Smooth muscle cell (in vitro differentiated cells): ENCODE data around the gene TBC1D4. TPM values are rescaled to one million over a fixed set of nuclear protein-coding genes. Genes with fewer than 3 reads are reported as not detected.

Experiments
- DNase-seq: peaks from one replicate; lab custom pipeline; 2025; ENCODE audit not compliant: unreplicated experiment; lab: John Stamatoyannopoulos, UW
- H2AFZ ChIP-seq: fragments of 200-600 bp; sonication (generic); 2 replicates; pipeline ENCODE4 v1.6.0; 2016; ENCODE audit warnings: antibody characterized with exemption, low read depth, mild to moderate bottlenecking
- H3F3A ChIP-seq: fragments of 200-600 bp; sonication (generic); 2 replicates; pipeline ENCODE4 v1.6.0; 2017; ENCODE audit warnings: antibody characterized with exemption, low read depth
- H3K27ac ChIP-seq: fragments of 200-600 bp; sonication (generic); 2 replicates; pipeline ENCODE4 v1.5.1; 2016; ENCODE audit warnings: low read depth, mild to moderate bottlenecking
- H3K27me3 ChIP-seq: fragments of 200-600 bp; sonication (generic); 2 replicates; pipeline ENCODE4 v1.6.1; 2016; ENCODE audit warnings: low read depth, mild to moderate bottlenecking
- H3K36me3 ChIP-seq: fragments of 200-600 bp; sonication (generic); 2 replicates; pipeline ENCODE4 v1.5.1; 2016; ENCODE audit warnings: low read depth
- H3K4me1 ChIP-seq: fragments of 200-600 bp; sonication (generic); 2 replicates; pipeline ENCODE4 v1.5.1; 2016; ENCODE audit warnings: low read depth
- H3K4me2 ChIP-seq: fragments of 200-600 bp; sonication (generic); 2 replicates; pipeline ENCODE4 v1.6.0; 2016; ENCODE audit warnings: mild to moderate bottlenecking
- H3K4me3 ChIP-seq: fragments of 200-600 bp; sonication (generic); 2 replicates; pipeline ENCODE4 v1.5.1; 2016; ENCODE audit warnings: mild to moderate bottlenecking
- H3K79me2 ChIP-seq: fragments of 200-600 bp; sonication (generic); 2 replicates; pipeline ENCODE4 v1.6.0; 2016; ENCODE audit warnings: low read depth, mild to moderate bottlenecking
- H3K9ac ChIP-seq: fragments of 200-600 bp; sonication (generic); 2 replicates; pipeline ENCODE4 v1.6.0; 2016; ENCODE audit warnings: low read depth
- H3K9me3 ChIP-seq: fragments of 200-600 bp; sonication (generic); replicated peaks from 2 replicates; pipeline ENCODE4 v1.5.1; 2016; ENCODE audit warnings: low read depth
- H4K20me1 ChIP-seq: fragments of 200-600 bp; sonication (generic); 2 replicates; pipeline ENCODE4 v1.6.0; 2016; ENCODE audit warnings: low read depth
- WGBS: methylation state at CpG from one replicate; pipeline ENCODE4 v1.1.7; 2016; ENCODE audit warnings: low lambda C conversion rate; 5-methylcytosine and 5-hydroxymethylcytosine counted together
- polyA plus RNA-seq: library from polyadenylated mRNA; unstranded; fragments of >200 nt; fragmentation: Nextera tagmentation; extraction: Ambion mirVana; gene quantifications from 2 replicates; pipeline ENCODE4 v1.2.1, GENCODE V29; 2016
- total RNA-seq: library from RNA; depleted of rRNA; stranded (reverse); fragments of >200 nt; gene quantifications from 2 replicates; pipeline ENCODE4 v1.2.3, GENCODE V29; 2014
- TF ChIP-seq, protein P1 (sequence below): fragments of 200-600 bp; sonication (generic); IDR thresholded peaks from 2 replicates; pipeline ENCODE4 v1.5.1; 2017; ENCODE audit warnings: borderline replicate concordance, mild to moderate bottlenecking, antibody characterized with exemption; ENCODE audit not compliant: insufficient read depth, poor library complexity, severe bottlenecking

The TBC1D4 gene
- total and polyA plus RNA-seq, 2 experiments from 2014 or later, result 7.7 to 21.9 TPM

DNA sequence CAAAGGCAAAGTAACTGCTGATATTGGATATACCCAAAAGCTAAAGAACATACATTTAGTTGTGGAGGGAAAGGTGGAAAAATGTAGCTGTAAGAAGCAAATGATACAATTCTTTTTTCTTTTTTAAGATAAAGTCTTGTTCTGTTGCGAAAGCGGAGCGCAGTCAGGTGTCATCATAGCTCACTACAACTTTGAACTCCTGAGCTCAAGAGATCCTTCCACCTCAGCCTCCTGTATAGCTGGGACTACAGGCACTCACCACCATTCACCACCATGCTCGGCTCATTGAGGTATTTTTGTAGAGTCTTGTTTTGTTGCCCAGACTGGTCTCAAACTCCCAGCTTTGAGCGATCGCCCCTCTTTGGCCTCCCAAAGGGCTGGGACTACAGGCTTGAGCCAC lies 38.0 kb downstream of the TBC1D4 start:
- no peak overlapping the region for H3K4me3 ChIP-seq
- H3F3A ChIP-seq, result no peaks in the 10 kb centered on the region
- H3K27ac ChIP-seq, result no peak overlapping the region
- no peak overlapping the region for H3K9ac ChIP-seq
- no peaks in the 10 kb centered on the region for H3K27me3 ChIP-seq
- no peaks in the 10 kb centered on the region for H3K36me3 ChIP-seq
- TF ChIP-seq, protein P1, sequence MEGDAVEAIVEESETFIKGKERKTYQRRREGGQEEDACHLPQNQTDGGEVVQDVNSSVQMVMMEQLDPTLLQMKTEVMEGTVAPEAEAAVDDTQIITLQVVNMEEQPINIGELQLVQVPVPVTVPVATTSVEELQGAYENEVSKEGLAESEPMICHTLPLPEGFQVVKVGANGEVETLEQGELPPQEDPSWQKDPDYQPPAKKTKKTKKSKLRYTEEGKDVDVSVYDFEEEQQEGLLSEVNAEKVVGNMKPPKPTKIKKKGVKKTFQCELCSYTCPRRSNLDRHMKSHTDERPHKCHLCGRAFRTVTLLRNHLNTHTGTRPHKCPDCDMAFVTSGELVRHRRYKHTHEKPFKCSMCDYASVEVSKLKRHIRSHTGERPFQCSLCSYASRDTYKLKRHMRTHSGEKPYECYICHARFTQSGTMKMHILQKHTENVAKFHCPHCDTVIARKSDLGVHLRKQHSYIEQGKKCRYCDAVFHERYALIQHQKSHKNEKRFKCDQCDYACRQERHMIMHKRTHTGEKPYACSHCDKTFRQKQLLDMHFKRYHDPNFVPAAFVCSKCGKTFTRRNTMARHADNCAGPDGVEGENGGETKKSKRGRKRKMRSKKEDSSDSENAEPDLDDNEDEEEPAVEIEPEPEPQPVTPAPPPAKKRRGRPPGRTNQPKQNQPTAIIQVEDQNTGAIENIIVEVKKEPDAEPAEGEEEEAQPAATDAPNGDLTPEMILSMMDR, result no peak
- over 99% methylated on average over 6 of the region's 6 CpGs for WGBS
- H3K4me2 ChIP-seq, result no peak overlapping the region
- no peak overlapping the region for H2AFZ ChIP-seq
- DNase-seq, result no peak
- peaks cover 16% of the 10 kb centered on the region for H4K20me1 ChIP-seq
- H3K79me2 ChIP-seq, result no peaks in the 10 kb centered on the region
- H3K4me1 ChIP-seq, result no peaks in the 10 kb centered on the region
- no peaks in the 10 kb centered on the region for H3K9me3 ChIP-seq

DNA sequence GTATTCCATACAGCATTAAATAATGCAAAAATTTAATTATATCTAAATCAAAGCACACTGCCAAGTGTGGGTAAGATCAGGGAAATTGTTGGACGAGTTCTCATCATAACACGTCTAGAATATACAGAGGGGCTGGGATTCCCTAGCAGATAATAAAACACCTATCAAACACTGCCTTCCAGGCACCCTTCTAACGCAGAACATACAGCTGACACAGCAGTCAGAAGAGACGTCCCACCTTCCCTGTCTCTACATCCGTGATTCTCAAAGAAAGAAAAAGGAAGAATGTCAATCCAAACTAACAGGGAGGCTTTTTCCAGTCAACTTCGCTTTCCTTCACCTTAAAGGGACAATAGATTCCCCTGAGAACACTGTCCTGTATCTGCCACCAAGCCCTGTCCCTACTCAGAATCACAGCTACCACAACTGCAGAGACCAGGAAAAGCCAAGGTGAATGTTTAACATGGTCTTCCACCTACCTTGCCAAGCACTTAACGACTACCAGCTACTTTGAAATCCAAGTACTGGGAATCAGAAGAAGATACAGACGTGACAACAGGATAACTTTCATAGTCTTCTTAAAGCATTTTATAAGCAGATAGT lies 38.5 kb downstream of the TBC1D4 start:
- Histone ChIP-seq H3K27ac (no peak overlapping the region), H3K4me2 (no peak overlapping the region), H3K9ac (no peak overlapping the region), H4K20me1 (peaks cover 16% of the 10 kb centered on the region), H3K27me3 (no peaks in the 10 kb centered on the region), H3K4me3 (no peak overlapping the region), H3F3A (no peaks in the 10 kb centered on the region), H3K79me2 (no peaks in the 10 kb centered on the region), H2AFZ (no peak overlapping the region), H3K36me3 (no peaks in the 10 kb centered on the region), H3K4me1 (no peaks in the 10 kb centered on the region), H3K9me3 (no peaks in the 10 kb centered on the region)
- 89% methylated on average over 8 of the region's 8 CpGs for WGBS
- TF ChIP-seq, protein P1, result no peak
- DNase-seq, result no peak

GRCh38 chr13:75442736-75443234 lies 39.2 kb downstream of the TBC1D4 start:
- TF ChIP-seq, protein P1, result no peak
- no peak overlapping the region for H3K27ac ChIP-seq
- 80% methylated on average over 6 of the region's 6 CpGs for WGBS
- H3F3A ChIP-seq, result no peaks in the 10 kb centered on the region
- no peak overlapping the region for H3K4me3 ChIP-seq
- H3K36me3 ChIP-seq, result no peaks in the 10 kb centered on the region
- H2AFZ ChIP-seq, result no peak overlapping the region
- peaks cover 3% of the 10 kb centered on the region for H3K4me1 ChIP-seq
- no peak for DNase-seq
- no peaks in the 10 kb centered on the region for H3K79me2 ChIP-seq
- H3K9ac ChIP-seq, result no peak overlapping the region
- H4K20me1 ChIP-seq, result peaks cover 22% of the 10 kb centered on the region
- H3K9me3 ChIP-seq, result no peaks in the 10 kb centered on the region
- H3K4me2 ChIP-seq, result no peak overlapping the region
- no peaks in the 10 kb centered on the region for H3K27me3 ChIP-seq

DNA sequence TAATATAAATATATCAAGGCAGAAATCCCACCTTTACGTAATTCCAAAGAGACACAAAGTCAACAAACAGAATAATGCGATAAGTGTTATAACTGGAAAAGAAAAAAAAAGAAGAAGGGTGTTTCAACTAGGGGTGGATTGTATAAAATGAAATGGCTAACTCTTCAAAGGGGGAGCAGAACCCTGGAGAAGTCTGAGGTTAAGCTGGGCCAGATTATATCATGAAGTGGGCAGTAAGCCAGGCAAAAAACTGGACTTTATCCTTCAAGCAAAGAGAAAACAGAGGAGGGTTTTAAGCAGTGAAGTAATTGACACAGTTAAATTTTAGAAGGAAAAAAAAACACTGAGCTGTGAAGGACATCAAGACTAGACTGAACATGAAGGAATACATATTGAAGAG lies 41.9 kb downstream of the TBC1D4 start:
- H4K20me1 ChIP-seq, result peaks cover 27% of the 10 kb centered on the region
- H2AFZ ChIP-seq, result no peak overlapping the region
- H3K27me3 ChIP-seq, result no peaks in the 10 kb centered on the region
- no peak overlapping the region for H3K4me2 ChIP-seq
- TF ChIP-seq, protein P1, result no peak
- no peaks in the 10 kb centered on the region for H3K9me3 ChIP-seq
- no peak overlapping the region for H3K27ac ChIP-seq
- H3K36me3 ChIP-seq, result no peaks in the 10 kb centered on the region
- no peak overlapping the region for H3K4me3 ChIP-seq
- H3K4me1 ChIP-seq, result peaks cover 10% of the 10 kb centered on the region
- no peak overlapping the region for H3K9ac ChIP-seq
- no peaks in the 10 kb centered on the region for H3F3A ChIP-seq
- DNase-seq, result no peak
- 88% methylated on average over 2 of the region's 2 CpGs for WGBS
- H3K79me2 ChIP-seq, result no peaks in the 10 kb centered on the region
